Subcutaneous abdominal adipose tissue (tissue), 5 donors: ENCODE data around the gene DHX38.

ENCODE experiments used
- H3K27ac ChIP-seq: one replicate; pipeline ENCODE4 v1.7.0; 2013; ENCODE audit warnings: low read depth, mild to moderate bottlenecking, inconsistent platforms, low read length, moderate library complexity
- H3K27me3 ChIP-seq, 5 donors: one replicate each; pipeline ENCODE4 v1.7.0; 2013; ENCODE audit warnings: low read length in 5 of 5, inconsistent platforms in 1 of 5; ENCODE audit not compliant: control insufficient read depth in 5 of 5, insufficient read depth in 4 of 5
- H3K36me3 ChIP-seq, 5 donors: one replicate each; pipeline ENCODE4 v1.7.0; 2013; ENCODE audit warnings: low read length in 5 of 5; ENCODE audit not compliant: control insufficient read depth in 5 of 5, insufficient read depth in 5 of 5
- H3K4me1 ChIP-seq, 5 donors: one replicate each; pipeline ENCODE4 v1.7.0; 2013; ENCODE audit warnings: low read length in 5 of 5, mild to moderate bottlenecking in 3 of 5, moderate library complexity in 1 of 5; ENCODE audit not compliant: control insufficient read depth in 5 of 5, insufficient read depth in 5 of 5
- H3K4me3 ChIP-seq, 5 donors: one replicate each; pipeline ENCODE4 v1.7.0; 2013; ENCODE audit warnings: low read length in 5 of 5, low read depth in 1 of 5
- H3K9ac ChIP-seq, 5 donors: one replicate each; pipeline ENCODE4 v1.7.0; 2013; ENCODE audit warnings: low read length in 5 of 5, mild to moderate bottlenecking in 4 of 5, moderate library complexity in 3 of 5
- H3K9me3 ChIP-seq, 5 donors: one replicate each; pipeline ENCODE4 v1.7.0; 2013; ENCODE audit warnings: low read length in 5 of 5; ENCODE audit not compliant: control insufficient read depth in 5 of 5
- donor health status: healthy.
- donor health status: healthy.
- donor health status: healthy.
- donor health status: healthy.
- donor health status: healthy.

DHX38 gene

GRCh38 chr16:72149676-72150464 is 56.2 kb downstream of the DHX38 start:
- no peaks in the 10 kb centered on the region for H3K27me3 ChIP-seq
- H3K36me3 ChIP-seq: no peaks in the 10 kb centered on the region
- H3K9me3 ChIP-seq: no peaks in the 10 kb centered on the region
- no peak overlapping the region for H3K27ac ChIP-seq
- H3K9ac ChIP-seq: no peak overlapping the region
- no peaks in the 10 kb centered on the region for H3K4me1 ChIP-seq
- H3K4me3 ChIP-seq: no peak overlapping the region

GRCh38 chr16:72159386-72159785 is 65.7 kb downstream of the DHX38 start:
- Histone ChIP-seq H3K27me3 (peaks cover 0 to 5% (median 0%) of the 10 kb centered on the region in 5 donors), H3K4me3 (no peak overlapping the region), H3K4me1 (peaks cover 0 to 2% (median 0%) of the 10 kb centered on the region in 5 donors), H3K9me3 (no peaks in the 10 kb centered on the region), H3K9ac (no peak overlapping the region), H3K27ac (no peak overlapping the region), H3K36me3 (no peaks in the 10 kb centered on the region)

GRCh38 chr16:72159801-72160200 is 66.2 kb downstream of the DHX38 start:
- Histone ChIP-seq H3K9me3 (no peaks in the 10 kb centered on the region), H3K36me3 (no peaks in the 10 kb centered on the region), H3K27ac (no peak overlapping the region), H3K9ac (no peak overlapping the region), H3K4me1 (peaks cover 0 to 6% (median 0%) of the 10 kb centered on the region in 5 donors), H3K27me3 (peaks cover 0 to 5% (median 0%) of the 10 kb centered on the region in 5 donors), H3K4me3 (no peak overlapping the region)

- Histone ChIP-seq H3K27me3 (peaks cover 0 to 9% (median 0%) of the 10 kb centered on the region in 5 donors), H3K4me3 (no peak overlapping the region), H3K9ac (no peak overlapping the region), H3K9me3 (no peaks in the 10 kb centered on the region), H3K36me3 (no peaks in the 10 kb centered on the region), H3K27ac (no peak overlapping the region), H3K4me1 (peaks cover 0 to 6% (median 0%) of the 10 kb centered on the region in 5 donors)
Observed at GRCh38 chr16:72162105-72162692, 68.6 kb downstream of the DHX38 start.
